ENCODE measurements around the gene PPM1M. TPM values are rescaled to one million over a fixed set of nuclear protein-coding genes. Genes with fewer than 3 reads are reported as not detected.

Gene PPM1M
- total RNA-seq, 1 donor from 2014 or later, result 16.9 TPM

DNA sequence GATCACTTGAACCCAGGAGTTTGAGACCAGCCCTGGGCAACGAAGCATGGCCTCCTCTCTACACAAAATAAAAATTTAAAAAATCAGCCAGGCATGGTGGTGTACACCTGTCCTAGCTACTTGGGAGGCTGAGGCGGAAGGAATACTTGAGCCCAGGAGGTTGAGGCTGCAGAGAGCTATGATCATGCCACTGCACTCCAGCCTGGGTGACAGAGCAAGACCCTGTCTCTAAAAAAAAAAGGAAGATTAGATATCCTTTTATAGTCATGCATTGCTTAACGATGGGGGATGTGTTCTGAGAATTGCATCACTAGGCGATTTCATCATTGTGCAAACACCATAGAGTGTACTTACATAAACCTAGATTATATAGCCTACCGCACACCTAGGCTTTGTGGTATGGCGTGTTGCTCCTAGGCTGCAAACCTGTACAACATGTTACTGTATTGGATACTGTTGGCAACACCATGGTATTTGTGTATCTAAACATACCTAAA lies 35.0 kb upstream of the PPM1M start:
- Mint-ChIP-seq H3K4me1 (ENCODE audit: unreplicated experiment) (peaks cover under 1% of the 10 kb centered on the region), H3K9me3 (ENCODE audit: unreplicated experiment) (no peaks in the 10 kb centered on the region), H3K4me3 (ENCODE audit: unreplicated experiment) (no peak overlapping the region), H3K36me3 (ENCODE audit: unreplicated experiment) (peaks cover 81% of the 10 kb centered on the region), H3K27ac (ENCODE audit: unreplicated experiment) (no peak overlapping the region), H3K27me3 (ENCODE audit: unreplicated experiment) (no peaks in the 10 kb centered on the region)
- TF ChIP-seq, protein P1, sequence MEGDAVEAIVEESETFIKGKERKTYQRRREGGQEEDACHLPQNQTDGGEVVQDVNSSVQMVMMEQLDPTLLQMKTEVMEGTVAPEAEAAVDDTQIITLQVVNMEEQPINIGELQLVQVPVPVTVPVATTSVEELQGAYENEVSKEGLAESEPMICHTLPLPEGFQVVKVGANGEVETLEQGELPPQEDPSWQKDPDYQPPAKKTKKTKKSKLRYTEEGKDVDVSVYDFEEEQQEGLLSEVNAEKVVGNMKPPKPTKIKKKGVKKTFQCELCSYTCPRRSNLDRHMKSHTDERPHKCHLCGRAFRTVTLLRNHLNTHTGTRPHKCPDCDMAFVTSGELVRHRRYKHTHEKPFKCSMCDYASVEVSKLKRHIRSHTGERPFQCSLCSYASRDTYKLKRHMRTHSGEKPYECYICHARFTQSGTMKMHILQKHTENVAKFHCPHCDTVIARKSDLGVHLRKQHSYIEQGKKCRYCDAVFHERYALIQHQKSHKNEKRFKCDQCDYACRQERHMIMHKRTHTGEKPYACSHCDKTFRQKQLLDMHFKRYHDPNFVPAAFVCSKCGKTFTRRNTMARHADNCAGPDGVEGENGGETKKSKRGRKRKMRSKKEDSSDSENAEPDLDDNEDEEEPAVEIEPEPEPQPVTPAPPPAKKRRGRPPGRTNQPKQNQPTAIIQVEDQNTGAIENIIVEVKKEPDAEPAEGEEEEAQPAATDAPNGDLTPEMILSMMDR (IDR thresholded peaks at IDR 0.05), result no peak
- no peak for DNase-seq (ENCODE audit: extremely low spot score, unreplicated experiment)

DNA sequence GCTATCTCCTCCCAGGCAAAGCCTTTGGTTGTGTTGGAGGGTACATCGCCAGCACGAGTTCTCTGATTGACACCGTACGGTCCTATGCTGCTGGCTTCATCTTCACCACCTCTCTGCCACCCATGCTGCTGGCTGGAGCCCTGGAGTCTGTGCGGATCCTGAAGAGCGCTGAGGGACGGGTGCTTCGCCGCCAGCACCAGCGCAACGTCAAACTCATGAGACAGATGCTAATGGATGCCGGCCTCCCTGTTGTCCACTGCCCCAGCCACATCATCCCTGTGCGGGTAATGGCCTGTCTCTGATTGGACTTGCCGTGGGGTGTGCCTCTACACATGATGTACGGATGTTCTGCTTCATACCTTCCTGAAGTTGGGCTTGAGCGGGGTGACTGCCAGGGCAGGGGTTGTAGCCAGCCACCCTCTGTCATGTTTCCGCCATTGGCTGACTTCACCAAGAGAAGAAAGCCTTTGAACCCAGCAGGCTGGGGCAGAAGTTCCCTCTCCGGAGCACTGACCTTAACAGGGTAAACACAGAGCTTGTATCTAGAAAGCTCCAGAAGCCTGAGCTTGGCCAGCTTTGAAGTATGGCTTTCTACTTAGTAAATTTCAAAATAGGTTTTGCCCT lies 34.2 kb upstream of the PPM1M start:
- Mint-ChIP-seq H3K27ac (ENCODE audit: unreplicated experiment) (no peak overlapping the region), H3K27me3 (ENCODE audit: unreplicated experiment) (no peaks in the 10 kb centered on the region), H3K9me3 (ENCODE audit: unreplicated experiment) (no peaks in the 10 kb centered on the region), H3K4me3 (ENCODE audit: unreplicated experiment) (no peak overlapping the region), H3K36me3 (ENCODE audit: unreplicated experiment) (peaks cover 75% of the 10 kb centered on the region), H3K4me1 (ENCODE audit: unreplicated experiment) (peaks cover 3% of the 10 kb centered on the region)
- DNase-seq (ENCODE audit: extremely low spot score, unreplicated experiment), result no peak
- TF ChIP-seq, protein P1 (IDR thresholded peaks at IDR 0.05), result no peak

- DNase-seq (ENCODE audit: extremely low spot score, unreplicated experiment), result no peak
- Mint-ChIP-seq H3K27ac (ENCODE audit: unreplicated experiment) (no peak overlapping the region), H3K4me3 (ENCODE audit: unreplicated experiment) (no peak overlapping the region), H3K4me1 (ENCODE audit: unreplicated experiment) (peaks cover 10% of the 10 kb centered on the region), H3K27me3 (ENCODE audit: unreplicated experiment) (no peaks in the 10 kb centered on the region), H3K36me3 (ENCODE audit: unreplicated experiment) (peaks cover 64% of the 10 kb centered on the region), H3K9me3 (ENCODE audit: unreplicated experiment) (no peaks in the 10 kb centered on the region)
- TF ChIP-seq, protein P1 (IDR thresholded peaks at IDR 0.05), result no peak
Measured at GRCh38 chr3:52213005-52213404, 32.6 kb upstream of the PPM1M start.

GRCh38 chr3:52213901-52214300 lies 31.7 kb upstream of the PPM1M start:
- no peak overlapping the region for H3K4me3 Mint-ChIP-seq (ENCODE audit: unreplicated experiment)
- DNase-seq (ENCODE audit: extremely low spot score, unreplicated experiment), result no peak
- H3K27ac Mint-ChIP-seq (ENCODE audit: unreplicated experiment), result no peak overlapping the region
- H3K36me3 Mint-ChIP-seq (ENCODE audit: unreplicated experiment), result peaks cover 57% of the 10 kb centered on the region
- TF ChIP-seq, protein P1 (IDR thresholded peaks at IDR 0.05), result no peak
- no peaks in the 10 kb centered on the region for H3K9me3 Mint-ChIP-seq (ENCODE audit: unreplicated experiment)
- H3K4me1 Mint-ChIP-seq (ENCODE audit: unreplicated experiment), result peaks cover 10% of the 10 kb centered on the region
- H3K27me3 Mint-ChIP-seq (ENCODE audit: unreplicated experiment), result no peaks in the 10 kb centered on the region

- H3K4me3 Mint-ChIP-seq (ENCODE audit: unreplicated experiment), result no peak overlapping the region
Measured at GRCh38 chr3:52215351-52215750, 30.2 kb upstream of the PPM1M start.

More at GRCh38 chr3:52215351-52215750, 30.2 kb upstream of the PPM1M start:
- no peak for DNase-seq (ENCODE audit: extremely low spot score, unreplicated experiment)
- TF ChIP-seq, protein P1 (IDR thresholded peaks at IDR 0.05), result no peak
- Mint-ChIP-seq H3K9me3 (ENCODE audit: unreplicated experiment) (no peaks in the 10 kb centered on the region), H3K27me3 (ENCODE audit: unreplicated experiment) (no peaks in the 10 kb centered on the region), H3K36me3 (ENCODE audit: unreplicated experiment) (peaks cover 45% of the 10 kb centered on the region), H3K4me1 (ENCODE audit: unreplicated experiment) (peaks cover 10% of the 10 kb centered on the region), H3K27ac (ENCODE audit: unreplicated experiment) (no peak overlapping the region)
